ENCODE measurements around the gene GAL3ST2. TPM values are rescaled to one million over a fixed set of nuclear protein-coding genes. Genes with fewer than 3 reads are reported as not detected.

GAL3ST2 gene
- total and polyA plus RNA-seq, 4 donors: 0.40 TPM; not detected in 3

DNA sequence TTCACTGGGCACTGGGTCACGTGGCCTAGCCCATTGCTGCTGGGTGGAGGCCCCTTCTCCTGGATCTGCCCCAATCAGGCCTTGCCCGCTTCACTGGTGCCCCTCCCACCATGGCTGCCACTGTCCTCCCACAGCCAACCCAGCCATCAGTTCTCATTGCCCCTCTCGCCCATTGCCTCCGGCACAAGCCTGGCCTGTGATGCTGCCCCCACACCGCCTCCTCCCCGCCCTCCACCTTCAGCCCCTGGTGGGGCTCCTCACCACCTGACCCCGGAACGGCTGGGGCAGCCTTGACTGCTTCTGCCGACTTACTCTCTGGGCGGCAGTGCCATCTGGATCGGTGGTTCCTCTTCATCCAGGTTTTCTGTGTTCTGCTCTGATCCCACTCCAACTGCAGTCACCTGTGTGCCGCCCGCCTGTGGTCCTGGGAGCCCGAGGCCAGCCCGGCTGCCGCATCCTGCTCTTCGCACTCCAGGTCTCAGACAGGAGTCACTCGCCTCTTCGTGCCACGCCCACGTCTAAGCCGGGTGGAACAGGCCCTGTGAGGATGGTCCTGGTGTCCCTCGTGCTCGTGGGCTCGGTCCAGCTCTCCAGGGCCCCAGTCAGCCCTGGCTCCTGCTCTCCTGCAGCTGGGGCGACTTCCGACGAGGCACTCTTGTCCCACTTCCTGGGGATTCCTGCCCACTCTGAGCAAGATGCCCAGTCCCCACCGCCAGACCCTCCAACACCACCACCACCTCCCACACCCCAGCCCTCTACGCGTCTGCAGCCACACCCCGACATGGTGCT is 28.0 kb upstream of the GAL3ST2 start:
- TF ChIP-seq, protein P1, sequence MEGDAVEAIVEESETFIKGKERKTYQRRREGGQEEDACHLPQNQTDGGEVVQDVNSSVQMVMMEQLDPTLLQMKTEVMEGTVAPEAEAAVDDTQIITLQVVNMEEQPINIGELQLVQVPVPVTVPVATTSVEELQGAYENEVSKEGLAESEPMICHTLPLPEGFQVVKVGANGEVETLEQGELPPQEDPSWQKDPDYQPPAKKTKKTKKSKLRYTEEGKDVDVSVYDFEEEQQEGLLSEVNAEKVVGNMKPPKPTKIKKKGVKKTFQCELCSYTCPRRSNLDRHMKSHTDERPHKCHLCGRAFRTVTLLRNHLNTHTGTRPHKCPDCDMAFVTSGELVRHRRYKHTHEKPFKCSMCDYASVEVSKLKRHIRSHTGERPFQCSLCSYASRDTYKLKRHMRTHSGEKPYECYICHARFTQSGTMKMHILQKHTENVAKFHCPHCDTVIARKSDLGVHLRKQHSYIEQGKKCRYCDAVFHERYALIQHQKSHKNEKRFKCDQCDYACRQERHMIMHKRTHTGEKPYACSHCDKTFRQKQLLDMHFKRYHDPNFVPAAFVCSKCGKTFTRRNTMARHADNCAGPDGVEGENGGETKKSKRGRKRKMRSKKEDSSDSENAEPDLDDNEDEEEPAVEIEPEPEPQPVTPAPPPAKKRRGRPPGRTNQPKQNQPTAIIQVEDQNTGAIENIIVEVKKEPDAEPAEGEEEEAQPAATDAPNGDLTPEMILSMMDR (IDR thresholded peaks at IDR 0.05; ENCODE audit: control extremely low read depth, extremely low read depth): no peak
- 93 to 97% methylated on average over 32 of the region's 32 CpGs for WGBS, 2 donors
- H3K27me3 ChIP-seq (ENCODE audit: control insufficient read depth in 3 of 3, insufficient read depth in 3 of 3, low read length in 2 of 3): no peaks in the 10 kb centered on the region
- H3K4me1 ChIP-seq (ENCODE audit: control insufficient read depth in 5 of 5, insufficient read depth in 5 of 5, low read length in 5 of 5): peaks cover 0 to 3% (median 0%) of the 10 kb centered on the region in 5 donors
- ATAC-seq (ENCODE audit: insufficient read depth, low FRiP score): no peak
- no peak overlapping the region for H3K4me3 ChIP-seq
- no peak for DNase-seq
- H3K27ac ChIP-seq (ENCODE audit: low read depth in 1 of 2, low read length in 1 of 2): no peak overlapping the region
- H3K9ac ChIP-seq (ENCODE audit: insufficient read depth in 1 of 2, low read length in 2 of 2): no peak overlapping the region
- no peaks in the 10 kb centered on the region for H3K9me3 ChIP-seq (ENCODE audit: control insufficient read depth in 4 of 4, insufficient read depth in 3 of 4, low read length in 3 of 4)
- peaks cover 2 to 33% (median 27%) of the 10 kb centered on the region in 4 donors for H3K36me3 ChIP-seq (ENCODE audit: control insufficient read depth in 4 of 4, insufficient read depth in 4 of 4, low read length in 4 of 4)

GRCh38 chr2:241750076-241750840 is 26.4 kb upstream of the GAL3ST2 start:
- TF ChIP-seq, protein P1 (IDR thresholded peaks at IDR 0.05; ENCODE audit: control extremely low read depth, extremely low read depth): no peak
- Histone ChIP-seq H3K27me3 (ENCODE audit: control insufficient read depth in 3 of 3, insufficient read depth in 3 of 3, low read length in 2 of 3) (no peaks in the 10 kb centered on the region), H3K27ac (ENCODE audit: low read depth in 1 of 2, low read length in 1 of 2) (no peak overlapping the region), H3K4me3 (no peak overlapping the region), H3K9ac (ENCODE audit: insufficient read depth in 1 of 2, low read length in 2 of 2) (no peak overlapping the region), H3K9me3 (ENCODE audit: control insufficient read depth in 4 of 4, insufficient read depth in 3 of 4, low read length in 3 of 4) (no peaks in the 10 kb centered on the region), H3K4me1 (ENCODE audit: control insufficient read depth in 5 of 5, insufficient read depth in 5 of 5, low read length in 5 of 5) (peaks cover 0 to 3% (median 0%) of the 10 kb centered on the region in 5 donors), H3K36me3 (ENCODE audit: control insufficient read depth in 4 of 4, insufficient read depth in 4 of 4, low read length in 4 of 4) (peaks cover 0 to 29% (median 16%) of the 10 kb centered on the region in 4 donors)
- peak in 1 of 3 donors; percentile 34 for DNase-seq
- 66 to 75% methylated on average over 22 of the region's 22 CpGs for WGBS, 2 donors
- ATAC-seq (ENCODE audit: insufficient read depth, low FRiP score): no peak

GRCh38 chr2:241751152-241751551 is 25.5 kb upstream of the GAL3ST2 start:
- no peak for DNase-seq
- 91 to 98% methylated on average over 15 of the region's 15 CpGs for WGBS, 2 donors
- no peak overlapping the region for H3K9ac ChIP-seq (ENCODE audit: insufficient read depth in 1 of 2, low read length in 2 of 2)
- peaks cover 0 to 3% (median 0%) of the 10 kb centered on the region in 5 donors for H3K4me1 ChIP-seq (ENCODE audit: control insufficient read depth in 5 of 5, insufficient read depth in 5 of 5, low read length in 5 of 5)
- H3K4me3 ChIP-seq: no peak overlapping the region
- peaks cover 0 to 36% (median 10%) of the 10 kb centered on the region in 4 donors for H3K36me3 ChIP-seq (ENCODE audit: control insufficient read depth in 4 of 4, insufficient read depth in 4 of 4, low read length in 4 of 4)
- H3K9me3 ChIP-seq (ENCODE audit: control insufficient read depth in 4 of 4, insufficient read depth in 3 of 4, low read length in 3 of 4): no peaks in the 10 kb centered on the region
- no peak overlapping the region for H3K27ac ChIP-seq (ENCODE audit: low read depth in 1 of 2, low read length in 1 of 2)
- TF ChIP-seq, protein P1 (IDR thresholded peaks at IDR 0.05; ENCODE audit: control extremely low read depth, extremely low read depth): no peak
- H3K27me3 ChIP-seq (ENCODE audit: control insufficient read depth in 3 of 3, insufficient read depth in 3 of 3, low read length in 2 of 3): no peaks in the 10 kb centered on the region
- ATAC-seq (ENCODE audit: insufficient read depth, low FRiP score): no peak
